ENCODE measurements around the gene PTPN6.
"Not testable (repeated sequence)": the region's sequence is repeated elsewhere in the genome, so short reads cannot be mapped to it uniquely, and the experiment has no call there.

Gene PTPN6

DNA sequence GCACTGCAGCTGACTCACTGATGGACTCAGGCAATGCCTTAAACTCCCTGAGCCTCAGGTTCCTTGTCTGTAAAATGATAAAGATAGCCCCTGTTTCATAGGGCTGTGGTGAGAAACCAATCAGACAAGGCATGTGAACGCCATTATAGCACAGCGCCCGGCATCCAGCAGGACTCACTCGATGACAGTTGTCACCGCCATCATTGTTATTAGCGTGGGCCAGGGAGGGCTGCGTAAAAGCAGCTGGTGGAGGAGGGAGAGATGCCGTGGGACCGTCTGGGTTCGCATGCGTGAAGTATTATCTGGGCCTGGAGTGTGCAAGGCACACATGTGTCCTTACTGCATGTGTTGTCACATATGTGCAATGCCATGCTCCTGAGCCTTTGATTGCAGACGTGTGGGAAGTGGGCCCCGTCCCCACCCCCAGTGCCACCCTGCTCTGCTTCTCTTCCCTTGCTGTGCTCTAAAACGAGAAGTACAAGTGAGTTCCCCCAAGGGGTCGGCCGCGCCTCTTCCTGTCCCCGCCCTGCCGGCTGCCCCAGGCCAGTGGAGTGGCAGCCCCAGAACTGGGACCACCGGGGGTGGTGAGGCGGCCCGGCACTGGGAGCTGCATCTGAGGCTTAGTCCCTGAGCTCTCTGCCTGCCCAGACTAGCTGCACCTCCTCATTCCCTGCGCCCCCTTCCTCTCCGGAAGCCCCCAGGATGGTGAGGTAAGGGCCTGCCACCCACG lies at the start of gene PTPN6:
PTPN6 (plus strand) TSS at position 546 of the 730 bp plus-strand sequence; CDS start at position 703, 157 bp downstream.
- DNase-seq (ENCODE audit: low read depth) = peak; percentile 84

DNA sequence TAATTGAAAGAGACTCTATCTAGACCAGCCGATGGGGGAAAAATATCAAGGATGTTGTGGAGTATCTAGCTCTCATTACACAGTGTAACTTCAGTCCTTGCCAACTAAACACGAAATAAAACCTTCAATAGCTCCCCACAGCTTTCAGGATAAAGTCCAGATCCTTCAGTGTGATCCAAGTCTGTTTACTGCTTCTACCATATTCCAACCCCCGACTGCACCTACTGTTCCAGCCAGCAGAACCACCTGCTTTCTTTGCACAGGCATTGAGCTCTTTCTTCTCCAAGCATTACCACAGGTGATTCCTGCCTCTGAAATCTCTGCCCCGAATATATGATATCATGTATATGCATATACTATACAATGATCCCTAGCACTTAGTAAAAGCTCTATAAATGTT lies 48.7 kb upstream of the PTPN6 start:
- DNase-seq (ENCODE audit: low read depth) = no peak

DNA sequence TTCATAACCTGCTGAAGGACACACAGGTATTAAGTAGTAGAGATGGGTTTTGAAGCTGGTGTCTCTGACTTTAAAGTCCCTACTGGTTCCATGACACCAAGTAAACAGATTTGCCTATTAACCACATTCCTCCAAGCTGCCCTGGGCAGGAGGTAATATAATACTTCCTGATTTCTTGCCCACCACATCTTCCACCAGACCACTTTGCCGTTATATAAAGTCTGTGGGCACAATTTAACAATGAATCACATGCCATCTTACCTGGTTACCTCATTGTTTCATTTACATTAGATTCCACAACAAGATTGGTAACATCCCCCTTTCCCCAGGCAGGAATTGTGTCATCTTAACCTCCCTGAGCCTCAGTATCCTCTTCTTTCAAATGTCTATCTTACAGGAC lies 47.4 kb upstream of the PTPN6 start:
- no peak for DNase-seq (ENCODE audit: low read depth)

DNA sequence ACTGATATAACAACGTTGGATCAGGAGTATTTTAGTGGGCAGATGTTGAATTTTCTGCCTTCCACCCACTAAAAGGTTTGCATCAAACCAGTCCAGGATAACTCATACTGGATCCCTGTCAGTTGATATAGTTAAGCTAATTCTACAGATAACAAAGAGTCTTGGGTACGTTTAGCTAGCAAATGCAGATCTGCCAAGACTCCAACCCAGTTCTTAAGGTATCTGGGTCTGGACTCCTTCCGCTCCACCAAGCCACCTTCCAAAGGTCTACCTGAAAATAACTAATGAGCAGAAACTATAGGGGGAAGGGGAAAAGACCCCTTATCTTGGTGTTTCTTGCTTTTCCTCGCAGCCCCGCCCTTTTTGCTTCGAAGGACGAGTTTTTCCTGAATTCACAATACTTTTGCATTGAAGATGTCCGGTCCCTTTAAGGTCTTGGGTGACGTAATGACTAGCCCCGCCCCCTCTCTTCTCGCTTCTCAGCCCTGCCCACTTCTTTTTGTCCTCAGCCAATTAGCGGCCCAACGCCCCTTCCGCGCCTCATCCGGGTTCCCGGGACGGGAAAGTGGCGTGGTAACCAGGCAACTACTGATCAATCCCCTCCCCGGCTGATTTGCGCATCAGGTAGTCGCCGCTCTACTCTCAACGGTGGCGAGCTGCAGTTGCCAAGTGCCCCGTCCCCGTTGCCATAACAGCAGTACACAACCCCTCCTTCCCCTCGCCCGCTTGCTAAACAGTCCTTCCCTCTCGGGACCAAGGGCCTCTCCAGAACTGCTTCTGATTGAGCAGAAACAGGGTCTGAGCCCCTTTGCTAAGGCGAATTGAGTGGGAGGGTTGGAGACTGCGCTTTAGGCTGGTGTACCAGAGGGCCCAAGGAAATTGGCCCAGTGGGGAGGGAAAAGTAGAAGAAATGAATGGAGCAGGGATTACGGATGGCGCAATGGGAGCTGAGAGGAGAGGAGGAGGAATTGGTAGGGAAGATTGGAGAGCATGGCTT lies 46.6 kb upstream of the PTPN6 start, which contains the start of gene LRRC23:
LRRC23 (plus strand) TSS at position 543 of the 997 bp plus-strand sequence. CDS start 812 bp downstream, outside the sequence.
- DNase-seq (ENCODE audit: low read depth) = peak; percentile 86

DNA sequence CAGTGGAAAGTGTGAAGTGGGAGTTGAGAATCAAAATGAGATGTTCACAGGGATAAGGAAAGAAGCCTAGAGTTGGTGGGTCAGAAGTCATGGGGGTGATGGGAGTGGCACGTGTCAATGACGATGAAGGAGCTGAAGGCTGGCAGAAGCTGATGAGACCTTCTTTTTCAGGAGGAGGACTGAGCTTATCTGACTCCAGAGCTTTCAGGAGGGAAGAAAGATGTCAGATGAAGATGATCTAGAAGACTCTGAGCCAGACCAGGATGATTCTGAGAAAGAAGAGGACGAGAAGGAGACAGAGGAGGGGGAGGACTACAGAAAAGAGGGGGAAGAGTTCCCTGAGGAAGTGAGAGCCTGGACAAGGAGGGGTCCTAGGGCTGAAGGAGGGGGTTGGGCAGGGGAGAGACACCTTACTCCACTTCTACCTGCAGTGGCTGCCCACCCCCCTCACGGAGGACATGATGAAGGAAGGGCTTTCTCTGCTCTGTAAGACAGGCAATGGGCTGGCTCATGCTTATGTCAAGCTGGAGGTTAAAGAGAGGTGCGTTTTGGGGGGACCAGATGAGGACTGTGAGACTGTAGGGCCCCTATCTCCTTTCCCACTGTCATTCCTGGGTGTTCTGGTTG lies 45.6 kb upstream of the PTPN6 start:
- DNase-seq (ENCODE audit: low read depth) = no peak

DNA sequence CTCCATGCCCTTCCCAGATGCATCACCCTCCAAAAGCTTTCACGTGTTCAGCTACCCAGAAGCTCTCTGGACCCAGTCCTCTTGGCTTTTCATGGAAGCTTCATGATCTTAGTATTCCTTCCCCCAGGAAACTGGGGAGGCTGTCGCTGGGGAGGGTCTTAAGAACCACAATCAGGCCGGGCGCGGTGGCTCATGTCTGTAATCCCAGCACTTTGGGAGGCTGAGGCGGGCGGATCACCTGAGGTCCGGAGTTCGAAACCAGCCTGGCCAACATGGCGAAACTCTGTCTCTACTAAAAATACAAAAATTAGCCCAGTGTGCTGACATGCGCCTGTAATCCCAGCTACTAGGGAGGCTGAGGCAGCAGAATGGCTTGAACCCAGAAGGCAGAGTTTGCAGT lies 43.0 kb upstream of the PTPN6 start:
- DNase-seq (ENCODE audit: low read depth) = not testable (repeated sequence)

DNA sequence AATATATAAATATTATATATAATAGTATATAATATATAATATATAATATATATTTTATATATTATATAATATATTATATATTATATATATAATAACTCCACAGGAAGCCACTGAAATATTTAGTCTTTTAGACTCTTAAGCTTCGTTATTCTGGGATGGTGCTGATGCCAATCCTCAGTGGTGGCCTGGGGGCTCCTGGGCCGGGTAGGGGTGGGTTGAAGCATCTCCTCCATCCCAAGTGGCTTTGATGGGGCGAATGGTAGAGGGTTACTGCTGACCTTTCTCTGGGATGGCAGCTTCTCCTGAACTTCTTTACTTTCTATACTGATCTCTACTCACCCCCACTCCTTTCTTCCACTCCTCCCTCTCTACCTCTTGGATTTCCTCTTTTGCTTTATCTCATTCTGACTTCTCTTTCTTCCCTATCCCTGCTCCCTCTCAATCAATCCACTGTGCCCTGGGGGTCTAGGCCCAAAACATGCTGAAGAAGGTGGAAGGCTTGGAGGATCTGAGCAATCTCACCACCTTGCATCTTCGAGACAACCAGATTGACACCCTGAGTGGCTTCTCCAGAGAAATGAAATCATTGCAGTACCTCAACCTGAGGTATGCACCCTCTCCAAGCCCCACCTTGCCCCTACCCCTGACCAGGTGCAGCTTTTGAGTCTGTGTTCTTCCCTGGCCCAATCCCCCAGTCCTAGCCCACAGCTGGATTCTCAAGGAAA lies 41.6 kb upstream of the PTPN6 start:
- DNase-seq (ENCODE audit: low read depth) = no peak

DNA sequence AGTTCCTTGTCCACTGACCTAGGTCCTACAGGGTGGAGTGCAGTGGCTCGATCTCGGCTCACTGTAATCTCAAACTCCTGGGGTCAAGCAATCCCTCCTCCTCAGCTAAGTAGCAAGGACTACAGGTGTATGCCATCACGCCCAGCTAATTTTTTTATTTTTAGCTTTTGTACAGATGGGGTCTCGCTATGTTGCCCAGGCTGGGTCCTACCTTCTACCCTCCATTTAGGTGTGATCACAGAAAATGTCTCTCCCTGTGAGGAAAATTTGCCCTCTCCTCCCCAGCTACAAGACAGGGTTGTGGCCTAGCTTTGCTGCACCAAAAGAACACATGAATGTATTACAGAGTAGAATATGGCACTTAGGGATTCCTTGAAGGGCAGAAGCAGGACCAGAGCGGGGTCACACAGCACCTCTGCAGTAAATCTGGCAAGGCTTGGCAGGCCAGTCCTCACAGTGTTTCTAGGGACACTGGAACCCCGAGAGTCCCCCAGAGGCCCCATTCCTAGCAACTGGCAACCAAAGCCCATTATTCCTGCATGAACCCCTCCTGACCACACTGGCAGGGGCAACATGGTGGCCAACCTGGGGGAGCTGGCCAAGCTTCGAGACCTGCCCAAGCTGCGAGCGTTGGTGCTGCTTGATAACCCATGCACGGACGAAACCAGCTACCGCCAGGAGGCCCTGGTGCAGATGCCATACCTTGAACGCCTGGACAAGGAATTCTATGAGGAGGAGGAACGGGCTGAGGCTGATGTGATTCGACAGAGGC lies 38.8 kb upstream of the PTPN6 start:
- DNase-seq (ENCODE audit: low read depth) = no peak

DNA sequence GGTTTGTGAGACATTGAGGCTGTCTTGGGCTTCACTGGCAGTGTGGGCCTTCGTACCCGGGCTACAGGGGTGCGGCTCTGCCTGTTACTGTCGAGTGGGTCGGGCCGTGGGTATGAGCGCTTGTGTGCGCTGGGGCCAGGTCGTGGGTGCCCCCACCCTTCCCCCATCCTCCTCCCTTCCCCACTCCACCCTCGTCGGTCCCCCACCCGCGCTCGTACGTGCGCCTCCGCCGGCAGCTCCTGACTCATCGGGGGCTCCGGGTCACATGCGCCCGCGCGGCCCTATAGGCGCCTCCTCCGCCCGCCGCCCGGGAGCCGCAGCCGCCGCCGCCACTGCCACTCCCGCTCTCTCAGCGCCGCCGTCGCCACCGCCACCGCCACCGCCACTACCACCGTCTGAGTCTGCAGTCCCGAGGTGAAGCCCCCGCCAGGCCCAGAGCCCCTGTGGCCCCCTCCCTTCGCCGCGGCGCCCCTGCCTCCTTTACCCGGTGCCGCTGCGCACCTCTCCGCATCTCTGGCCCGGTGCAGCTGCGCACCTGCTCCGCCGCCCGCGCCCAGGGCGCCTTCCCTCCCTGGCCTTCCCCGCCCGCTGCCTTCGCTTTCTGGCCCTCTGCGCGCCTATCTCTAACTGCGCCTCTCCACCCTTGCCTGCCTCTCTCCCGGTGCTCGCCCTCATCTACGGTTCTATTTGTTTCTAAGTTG lies 36.8 kb upstream of the PTPN6 start, which contains the start of gene ENO2:
ENO2 (plus strand) TSS at position 335 of the 701 bp plus-strand sequence. CDS start 1,253 bp downstream, outside the sequence.
- no peak for DNase-seq (ENCODE audit: low read depth)

DNA sequence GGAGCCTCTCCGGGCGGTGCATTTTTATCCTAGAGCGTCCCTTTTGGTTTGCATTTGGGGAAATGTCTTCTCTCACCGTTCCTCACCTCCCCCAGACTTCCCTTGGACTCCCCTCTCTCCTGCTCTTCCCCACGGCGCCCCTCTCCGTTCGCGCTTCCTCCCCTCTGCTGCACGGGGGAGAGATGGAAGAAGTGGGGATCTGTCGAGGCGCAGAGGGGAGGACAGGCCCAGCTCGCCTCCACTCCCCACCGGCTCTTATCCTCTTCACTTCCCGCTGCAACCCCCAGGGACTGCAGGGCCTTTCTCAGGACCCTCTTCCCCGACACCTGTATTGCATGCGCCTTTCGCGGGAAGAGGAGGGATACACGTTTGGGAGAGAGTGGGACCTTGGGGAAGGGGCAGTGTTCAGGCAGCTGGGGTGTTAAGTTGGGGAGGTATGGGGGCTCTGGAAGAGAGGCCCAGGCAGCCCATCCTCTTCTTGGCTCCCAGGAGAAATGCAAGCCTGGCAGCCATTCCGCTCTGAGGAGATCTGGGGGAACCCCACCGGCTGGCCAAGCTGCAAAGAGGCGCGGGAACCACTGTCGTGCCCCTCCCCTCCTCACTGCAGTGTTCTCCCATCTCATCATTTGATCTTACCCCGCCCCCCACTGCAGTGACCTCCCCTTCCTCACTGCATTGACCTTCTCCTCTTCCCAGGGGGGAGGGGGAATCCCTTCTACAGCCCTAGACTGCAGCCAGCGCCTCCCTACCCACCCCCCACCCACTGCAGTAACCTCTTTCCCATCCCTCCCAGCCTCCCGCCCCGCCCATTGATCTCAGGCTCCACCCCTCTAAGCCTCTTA lies 36.0 kb upstream of the PTPN6 start:
- no peak for DNase-seq (ENCODE audit: low read depth)

DNA sequence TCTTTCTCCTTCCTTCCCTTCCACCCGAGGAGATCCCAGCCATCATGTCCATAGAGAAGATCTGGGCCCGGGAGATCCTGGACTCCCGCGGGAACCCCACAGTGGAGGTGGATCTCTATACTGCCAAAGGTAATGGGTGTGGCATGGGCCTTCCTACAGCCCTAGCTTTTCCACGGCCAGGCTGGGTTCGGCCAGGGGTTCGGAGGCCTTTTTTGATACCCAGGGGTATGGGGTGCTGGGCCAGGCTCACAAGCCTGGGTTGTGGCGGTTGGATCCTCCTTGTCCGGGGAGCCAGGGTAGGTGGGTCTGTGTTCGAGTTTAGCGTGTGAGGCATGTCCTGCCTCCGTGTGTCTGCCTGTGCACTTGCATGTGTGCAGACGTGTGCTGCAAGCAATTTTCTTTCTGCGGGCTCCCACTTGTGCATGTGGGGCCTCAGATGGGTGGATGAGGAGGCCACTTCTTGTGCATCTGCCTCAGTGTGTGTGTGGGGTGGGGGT lies 35.3 kb upstream of the PTPN6 start:
- no peak for DNase-seq (ENCODE audit: low read depth)

DNA sequence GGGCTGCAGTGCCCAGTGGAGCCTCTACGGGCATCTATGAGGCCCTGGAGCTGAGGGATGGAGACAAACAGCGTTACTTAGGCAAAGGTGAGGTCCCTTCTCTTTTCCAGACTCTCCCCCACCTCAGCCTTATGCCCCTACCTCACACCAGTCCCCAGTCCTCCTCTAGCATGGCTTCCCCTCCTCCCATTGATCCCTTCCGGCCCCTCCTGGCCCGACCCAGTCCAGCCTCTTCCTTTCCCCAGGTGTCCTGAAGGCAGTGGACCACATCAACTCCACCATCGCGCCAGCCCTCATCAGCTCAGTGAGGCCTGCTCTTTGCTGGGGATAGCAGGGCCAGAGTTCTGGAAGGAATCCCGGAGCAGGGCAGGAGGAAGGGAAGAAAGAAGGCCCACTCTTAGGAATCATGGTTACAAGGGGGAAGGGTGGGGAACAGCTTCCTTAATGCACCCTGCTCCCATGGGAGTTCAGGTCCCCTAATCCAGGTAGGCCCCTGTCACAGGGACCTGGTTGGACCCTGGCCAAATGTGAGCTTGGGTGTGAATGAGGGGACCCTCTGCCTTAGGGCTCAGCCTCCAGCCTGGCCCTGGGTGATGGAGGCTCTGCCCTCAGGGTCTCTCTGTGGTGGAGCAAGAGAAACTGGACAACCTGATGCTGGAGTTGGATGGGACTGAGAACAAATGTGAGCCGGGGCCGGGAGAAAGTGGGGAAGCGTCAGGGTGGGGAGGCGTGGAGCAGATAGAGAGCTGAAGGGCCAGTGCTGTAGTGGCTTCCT lies 34.5 kb upstream of the PTPN6 start:
- no peak for DNase-seq (ENCODE audit: low read depth)

DNA sequence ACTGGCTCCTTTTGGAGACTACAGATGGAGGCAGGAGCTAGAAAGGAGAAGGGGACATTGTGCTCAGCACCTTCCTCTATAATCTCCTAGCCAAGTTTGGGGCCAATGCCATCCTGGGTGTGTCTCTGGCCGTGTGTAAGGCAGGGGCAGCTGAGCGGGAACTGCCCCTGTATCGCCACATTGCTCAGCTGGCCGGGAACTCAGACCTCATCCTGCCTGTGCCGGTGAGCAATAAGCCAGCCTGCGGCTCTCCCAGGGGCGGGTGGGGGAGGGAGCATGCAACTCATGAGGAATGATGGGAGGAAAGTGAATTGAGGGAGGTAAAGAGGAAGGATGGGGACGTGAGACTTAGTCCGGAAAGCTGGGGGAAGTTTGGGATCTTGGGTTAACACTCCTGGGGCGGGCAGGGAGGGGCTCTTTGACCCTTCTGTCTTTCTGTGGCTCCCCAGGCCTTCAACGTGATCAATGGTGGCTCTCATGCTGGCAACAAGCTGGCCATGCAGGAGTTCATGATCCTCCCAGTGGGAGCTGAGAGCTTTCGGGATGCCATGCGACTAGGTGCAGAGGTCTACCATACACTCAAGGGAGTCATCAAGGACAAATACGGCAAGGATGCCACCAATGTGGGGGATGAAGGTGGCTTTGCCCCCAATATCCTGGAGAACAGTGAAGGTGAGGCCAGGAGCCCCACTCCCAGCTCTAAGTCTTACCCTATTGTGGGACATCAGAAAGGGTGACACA lies 33.5 kb upstream of the PTPN6 start:
- no peak for DNase-seq (ENCODE audit: low read depth)

DNA sequence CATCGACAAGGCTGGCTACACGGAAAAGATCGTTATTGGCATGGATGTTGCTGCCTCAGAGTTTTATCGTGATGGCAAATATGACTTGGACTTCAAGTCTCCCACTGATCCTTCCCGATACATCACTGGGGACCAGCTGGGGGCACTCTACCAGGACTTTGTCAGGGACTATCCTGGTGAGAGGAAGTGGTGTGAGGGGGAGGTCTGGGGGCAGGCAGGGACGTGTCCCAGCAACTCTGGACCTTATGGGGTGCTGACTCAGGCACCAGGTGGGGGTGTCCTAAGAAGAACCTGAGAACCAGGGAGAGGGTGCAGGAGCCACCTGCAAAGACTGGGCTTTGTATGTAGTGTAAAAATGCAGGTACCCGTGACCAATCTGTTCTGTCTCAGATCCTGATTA lies 31.6 kb upstream of the PTPN6 start:
- DNase-seq (ENCODE audit: low read depth) = no peak

DNA sequence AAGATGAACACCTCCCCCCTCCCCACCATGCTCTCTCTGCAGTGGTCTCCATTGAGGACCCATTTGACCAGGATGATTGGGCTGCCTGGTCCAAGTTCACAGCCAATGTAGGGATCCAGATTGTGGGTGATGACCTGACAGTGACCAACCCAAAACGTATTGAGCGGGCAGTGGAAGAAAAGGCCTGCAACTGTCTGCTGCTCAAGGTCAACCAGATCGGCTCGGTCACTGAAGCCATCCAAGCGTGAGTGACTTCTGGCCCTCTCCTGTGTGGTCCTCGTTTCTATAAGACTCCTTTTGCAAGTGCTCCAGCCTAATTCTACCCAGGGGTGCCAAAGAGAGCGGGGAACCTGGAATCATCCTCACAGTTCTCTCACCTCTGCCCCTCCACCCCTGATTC lies 29.6 kb upstream of the PTPN6 start:
- DNase-seq (ENCODE audit: low read depth) = no peak

DNA sequence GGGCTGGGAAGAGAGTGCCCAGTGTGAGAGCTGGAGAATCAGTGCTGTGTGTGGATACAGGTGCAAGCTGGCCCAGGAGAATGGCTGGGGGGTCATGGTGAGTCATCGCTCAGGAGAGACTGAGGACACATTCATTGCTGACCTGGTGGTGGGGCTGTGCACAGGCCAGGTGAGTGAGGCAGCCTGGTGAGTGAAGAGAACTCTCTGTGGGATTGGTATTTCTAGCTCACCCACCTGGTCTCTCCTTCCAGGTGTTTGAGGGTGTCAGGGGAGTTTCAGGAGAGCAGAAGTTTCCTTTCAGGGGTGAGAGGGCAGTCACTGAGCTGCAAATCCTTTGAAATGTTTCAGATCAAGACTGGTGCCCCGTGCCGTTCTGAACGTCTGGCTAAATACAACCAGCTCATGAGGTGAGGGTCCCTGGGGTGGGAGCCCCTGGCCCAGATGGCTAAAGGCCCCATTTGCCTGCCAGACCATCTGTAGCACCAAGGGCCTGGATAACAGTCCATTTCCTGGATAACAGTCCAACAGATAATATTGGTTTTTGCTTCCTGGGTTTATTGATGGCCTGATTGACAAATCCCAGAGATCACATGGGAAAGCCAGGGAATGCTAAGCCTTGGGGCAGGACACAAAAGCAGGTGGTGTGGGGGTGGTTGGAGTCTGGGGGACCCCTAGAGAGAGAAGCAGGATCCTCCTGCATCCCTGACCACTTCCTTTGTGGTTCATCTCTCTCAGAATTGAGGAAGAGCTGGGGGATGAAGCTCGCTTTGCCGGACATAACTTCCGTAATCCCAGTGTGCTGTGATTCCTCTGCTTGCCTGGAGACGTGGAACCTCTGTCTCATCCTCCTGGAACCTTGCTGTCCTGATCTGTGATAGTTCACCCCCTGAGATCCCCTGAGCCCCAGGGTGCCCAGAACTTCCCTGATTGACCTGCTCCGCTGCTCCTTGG lies 28.9 kb upstream of the PTPN6 start:
- no peak for DNase-seq (ENCODE audit: low read depth)

Measured in CMK (cell line).